ENCODE data around the gene PTPRK. TPM values are rescaled to one million over a fixed set of nuclear protein-coding genes. Genes with fewer than 3 reads are reported as not detected.
A peak's percentile ranks its signal among the peaks of the same experiment; 100 is the strongest.

Gene PTPRK
- total RNA-seq, 1 experiment from 2014 or later, result 94.4 TPM

DNA sequence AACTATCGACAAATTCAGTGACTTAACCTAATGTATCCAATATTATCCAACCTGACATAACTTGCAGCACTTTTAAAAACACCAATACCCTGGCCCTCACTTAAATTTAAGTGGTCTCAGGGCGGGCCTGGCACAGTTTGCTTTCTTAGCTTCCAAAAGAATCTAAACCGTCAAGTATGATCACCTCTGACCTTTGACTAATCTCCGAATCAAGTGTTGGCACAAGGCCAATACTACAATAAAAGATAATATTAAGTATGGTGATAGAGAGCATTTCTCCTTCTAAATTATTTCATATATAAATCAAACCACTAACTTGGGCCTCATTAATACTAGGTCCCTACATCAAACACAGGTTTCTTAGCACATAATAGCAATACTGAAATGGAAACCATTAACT lies 153.0 kb downstream of the PTPRK start:
- Histone ChIP-seq H3K27me3 (replicated peaks; ENCODE audit: control insufficient read depth, insufficient read depth, low read length) (no peaks in the 10 kb centered on the region), H3K4me3 (ENCODE audit: low read depth, low read length) (no peak overlapping the region), H3K9me3 (no peaks in the 10 kb centered on the region), H3K4me1 (peaks cover 65% of the 10 kb centered on the region), H3K36me3 (ENCODE audit: control insufficient read depth, insufficient read depth, low read length) (no peaks in the 10 kb centered on the region; the same call in 1 of the 2 replicates)
- H3K4me1 Mint-ChIP-seq (ENCODE audit: low read depth, unreplicated experiment), result peaks cover 63% of the 10 kb centered on the region
- no peaks in the 10 kb centered on the region for H3K9me3 Mint-ChIP-seq (ENCODE audit: unreplicated experiment)
- TF ChIP-seq, protein P1, sequence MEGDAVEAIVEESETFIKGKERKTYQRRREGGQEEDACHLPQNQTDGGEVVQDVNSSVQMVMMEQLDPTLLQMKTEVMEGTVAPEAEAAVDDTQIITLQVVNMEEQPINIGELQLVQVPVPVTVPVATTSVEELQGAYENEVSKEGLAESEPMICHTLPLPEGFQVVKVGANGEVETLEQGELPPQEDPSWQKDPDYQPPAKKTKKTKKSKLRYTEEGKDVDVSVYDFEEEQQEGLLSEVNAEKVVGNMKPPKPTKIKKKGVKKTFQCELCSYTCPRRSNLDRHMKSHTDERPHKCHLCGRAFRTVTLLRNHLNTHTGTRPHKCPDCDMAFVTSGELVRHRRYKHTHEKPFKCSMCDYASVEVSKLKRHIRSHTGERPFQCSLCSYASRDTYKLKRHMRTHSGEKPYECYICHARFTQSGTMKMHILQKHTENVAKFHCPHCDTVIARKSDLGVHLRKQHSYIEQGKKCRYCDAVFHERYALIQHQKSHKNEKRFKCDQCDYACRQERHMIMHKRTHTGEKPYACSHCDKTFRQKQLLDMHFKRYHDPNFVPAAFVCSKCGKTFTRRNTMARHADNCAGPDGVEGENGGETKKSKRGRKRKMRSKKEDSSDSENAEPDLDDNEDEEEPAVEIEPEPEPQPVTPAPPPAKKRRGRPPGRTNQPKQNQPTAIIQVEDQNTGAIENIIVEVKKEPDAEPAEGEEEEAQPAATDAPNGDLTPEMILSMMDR (IDR thresholded peaks at IDR 0.05; ENCODE audit: insufficient read depth in 1 of 2, low read depth in 1 of 2, low read length in 1 of 2, severe bottlenecking in 1 of 2, unreplicated experiment in 1 of 2), result no peak
- BruUV-seq (replicated peaks), result no TSS peak
- no peak overlapping the region for H3K4me3 Mint-ChIP-seq (ENCODE audit: unreplicated experiment)
- H3K27me3 Mint-ChIP-seq (ENCODE audit: insufficient read depth, unreplicated experiment), result no peaks in the 10 kb centered on the region
- CTCF ChIA-PET, result no interaction called here
- peaks cover 6% of the 10 kb centered on the region for H3K36me3 Mint-ChIP-seq (ENCODE audit: insufficient read depth, unreplicated experiment)
- H3K27ac Mint-ChIP-seq (ENCODE audit: unreplicated experiment), result no peak overlapping the region
- DNase-seq, result no peak
- POLR2A ChIA-PET, result no interaction called here
- intact Hi-C loops (cut with micrococcal nuclease; ENCODE audit: unreplicated experiment), result loop anchor here (5.0 kb wide), 3 partner anchors 145 to 305 kb away; no protein-coding TSS in a partner anchor

DNA sequence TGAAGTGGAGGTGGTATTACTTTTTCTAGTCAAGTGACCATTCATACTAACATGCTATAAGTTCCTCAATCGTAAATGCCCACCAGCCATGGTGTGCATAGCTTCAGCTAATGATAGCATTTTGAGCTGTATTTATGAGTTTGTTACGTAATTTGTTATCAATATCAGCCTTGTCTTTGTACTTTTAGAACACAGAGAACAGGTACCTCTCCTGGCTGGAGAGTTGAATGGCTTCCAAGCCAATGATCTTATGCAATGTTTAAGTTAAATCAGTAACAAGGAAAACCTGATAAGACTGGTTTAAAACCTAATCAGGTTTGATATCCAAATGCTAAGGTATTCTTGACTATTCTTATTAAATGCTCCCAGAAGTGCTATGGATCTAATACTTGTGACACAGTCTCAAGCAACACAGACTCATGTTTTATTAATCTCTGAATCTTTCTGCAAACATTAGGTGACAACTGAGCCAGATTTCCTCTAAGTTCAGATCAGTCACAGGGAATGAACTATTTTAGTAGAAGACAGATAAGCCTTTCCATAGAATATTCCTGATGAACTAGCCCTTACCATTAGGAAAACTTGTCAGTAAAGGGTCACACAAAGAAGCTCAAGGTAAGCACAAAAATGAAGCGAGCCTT lies 154.8 kb downstream of the PTPRK start:
- peak; percentile 55 to 62 for DNase-seq
- Mint-ChIP-seq H3K9me3 (ENCODE audit: unreplicated experiment) (no peaks in the 10 kb centered on the region), H3K4me1 (ENCODE audit: low read depth, unreplicated experiment) (peaks cover 46% of the 10 kb centered on the region), H3K27ac (ENCODE audit: unreplicated experiment) (no peak overlapping the region), H3K36me3 (ENCODE audit: insufficient read depth, unreplicated experiment) (peaks cover 6% of the 10 kb centered on the region), H3K27me3 (ENCODE audit: insufficient read depth, unreplicated experiment) (no peaks in the 10 kb centered on the region), H3K4me3 (ENCODE audit: unreplicated experiment) (peak overlapping the region; percentile 39)
- Histone ChIP-seq H3K27me3 (replicated peaks; ENCODE audit: control insufficient read depth, insufficient read depth, low read length) (no peaks in the 10 kb centered on the region), H3K4me3 (ENCODE audit: low read depth, low read length) (no peak overlapping the region), H3K4me1 (peaks cover 65% of the 10 kb centered on the region), H3K36me3 (ENCODE audit: control insufficient read depth, insufficient read depth, low read length) (no peaks in the 10 kb centered on the region), H3K9me3 (no peaks in the 10 kb centered on the region)
- ChIA-PET POLR2A (no interaction called here), CTCF (no interaction called here)
- no TSS peak for BruUV-seq (replicated peaks)
- intact Hi-C loops (cut with micrococcal nuclease; ENCODE audit: unreplicated experiment), result loop anchor here (5.0 kb wide), 3 partner anchors 143 to 303 kb away; no protein-coding TSS in a partner anchor
- TF ChIP-seq, protein P1 (IDR thresholded peaks at IDR 0.05; ENCODE audit: insufficient read depth in 1 of 2, low read depth in 1 of 2, low read length in 1 of 2, severe bottlenecking in 1 of 2, unreplicated experiment in 1 of 2), result no peak

DNA sequence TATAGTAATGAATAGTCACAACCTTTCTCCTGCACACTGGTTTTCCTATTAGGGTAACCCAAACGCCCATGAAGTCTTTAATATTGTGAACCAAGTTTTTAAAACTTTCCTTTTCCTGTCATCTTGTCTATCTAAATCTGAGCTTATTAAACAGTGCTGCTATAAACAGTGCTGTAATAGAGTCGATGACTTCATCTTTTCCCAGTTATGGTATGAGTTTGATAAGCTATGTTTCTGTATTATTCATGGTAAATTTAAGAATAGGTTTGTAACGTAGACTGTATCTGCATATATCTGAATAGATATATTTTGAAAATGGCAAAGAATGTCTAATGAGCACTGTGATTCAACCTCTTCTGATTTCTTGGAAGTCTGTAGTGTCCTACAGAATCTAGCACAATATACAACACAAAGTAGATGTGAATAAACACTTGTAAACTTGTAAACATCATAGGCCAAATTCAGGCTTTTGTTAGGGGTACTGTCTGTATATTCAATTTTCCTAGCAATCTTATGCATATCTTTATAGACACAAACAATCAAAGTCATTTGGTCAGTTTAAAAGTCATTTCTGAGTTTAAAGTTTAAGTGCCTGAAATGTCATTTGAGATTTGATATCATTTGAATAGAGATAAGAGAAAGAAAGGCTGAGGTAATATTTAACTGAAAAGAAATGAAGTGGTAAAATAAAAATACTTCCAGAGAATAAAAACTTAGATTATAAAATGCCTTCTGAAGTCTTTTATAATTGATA lies 155.5 kb downstream of the PTPRK start:
- Mint-ChIP-seq H3K4me3 (ENCODE audit: unreplicated experiment) (peak overlapping the region; percentile 39), H3K27me3 (ENCODE audit: insufficient read depth, unreplicated experiment) (no peaks in the 10 kb centered on the region), H3K4me1 (ENCODE audit: low read depth, unreplicated experiment) (peaks cover 46% of the 10 kb centered on the region), H3K36me3 (ENCODE audit: insufficient read depth, unreplicated experiment) (peaks cover 6% of the 10 kb centered on the region), H3K27ac (ENCODE audit: unreplicated experiment) (no peak overlapping the region), H3K9me3 (ENCODE audit: unreplicated experiment) (no peaks in the 10 kb centered on the region)
- peaks cover 61% of the 10 kb centered on the region for H3K4me1 ChIP-seq
- DNase-seq, result no peak
- TF ChIP-seq, protein P1 (IDR thresholded peaks at IDR 0.05; ENCODE audit: insufficient read depth in 1 of 2, low read depth in 1 of 2, low read length in 1 of 2, severe bottlenecking in 1 of 2, unreplicated experiment in 1 of 2), result no peak
- no peaks in the 10 kb centered on the region for H3K36me3 ChIP-seq (ENCODE audit: control insufficient read depth, insufficient read depth, low read length)
- H3K9me3 ChIP-seq, result no peaks in the 10 kb centered on the region
- POLR2A ChIA-PET, result no interaction called here
- CTCF ChIA-PET, result interaction anchor here (0.6 kb wide), 1 partner anchor 904 kb away, joined by 4 read pairs; no protein-coding TSS in a partner anchor
- no TSS peak for BruUV-seq (replicated peaks)
- H3K27me3 ChIP-seq (replicated peaks; ENCODE audit: control insufficient read depth, insufficient read depth, low read length), result no peaks in the 10 kb centered on the region
- no peak overlapping the region for H3K4me3 ChIP-seq (ENCODE audit: low read depth, low read length)
- intact Hi-C loops (cut with micrococcal nuclease; ENCODE audit: unreplicated experiment), result loop anchor here (5.0 kb wide), 3 partner anchors 143 to 303 kb away; no protein-coding TSS in a partner anchor

All from Caco-2 (cell line).